GM18511 (cell line): ENCODE data around the gene CMSS1.
A peak's percentile ranks its signal among the peaks of the same experiment; 100 is the strongest.

Experiments
- ATAC-seq: cut with Tn5 transposase; IDR thresholded peaks from one replicate; pipeline ENCODE4 v1.9.1; 2021; ENCODE audit warnings: mild to moderate bottlenecking, moderate library complexity; ENCODE audit not compliant: unreplicated experiment

The CMSS1 gene

DNA sequence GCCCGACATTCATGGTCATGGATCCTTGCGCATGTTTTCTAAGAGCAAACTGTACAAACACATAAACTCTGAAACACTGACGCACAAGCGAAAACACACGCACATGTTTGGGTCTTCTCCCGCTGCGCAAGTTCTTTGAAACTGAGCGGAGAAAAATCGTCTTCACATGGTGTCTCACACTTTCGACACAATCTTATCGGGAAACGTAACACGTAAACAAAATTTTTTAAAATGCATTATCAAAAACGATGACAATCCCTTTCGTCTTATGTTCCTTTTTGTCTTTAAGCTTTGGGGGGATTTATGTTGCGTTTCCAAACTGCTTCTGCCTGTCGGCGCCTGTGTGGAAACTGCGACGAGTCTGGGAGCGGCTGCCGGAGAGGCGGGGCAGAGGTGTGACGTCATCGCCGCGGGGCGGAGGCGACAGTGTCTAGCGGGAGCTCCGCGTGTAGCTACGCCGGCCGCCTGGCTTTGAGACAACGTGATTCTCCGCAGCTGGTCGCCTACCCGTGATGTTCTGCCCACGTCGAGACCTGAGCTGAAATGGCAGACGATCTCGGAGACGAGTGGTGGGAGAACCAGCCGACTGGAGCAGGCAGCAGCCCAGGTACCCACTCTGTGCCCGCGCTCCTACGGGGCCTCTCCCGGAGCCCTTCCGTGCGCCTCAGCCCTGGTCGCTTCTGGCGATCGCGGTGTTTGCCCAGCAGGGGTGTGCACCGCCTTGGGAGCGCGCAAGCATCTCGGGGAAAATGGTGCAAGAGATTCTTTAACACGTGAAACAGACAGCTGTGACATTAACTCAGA lies at the start of gene CMSS1:
CMSS1 (plus strand) TSS at position 426 of the 804 bp plus-strand sequence.
- peak; percentile 98 for ATAC-seq

- ATAC-seq: no peak
Observed at GRCh38 chr3:99768126-99768525, 49.5 kb upstream of the CMSS1 start.

GRCh38 chr3:99768808-99769501 lies 48.7 kb upstream of the CMSS1 start:
- no peak for ATAC-seq

GRCh38 chr3:99772171-99772570 lies 45.5 kb upstream of the CMSS1 start:
- no peak for ATAC-seq

GRCh38 chr3:99772671-99773070 lies 45.0 kb upstream of the CMSS1 start:
- no peak for ATAC-seq

DNA sequence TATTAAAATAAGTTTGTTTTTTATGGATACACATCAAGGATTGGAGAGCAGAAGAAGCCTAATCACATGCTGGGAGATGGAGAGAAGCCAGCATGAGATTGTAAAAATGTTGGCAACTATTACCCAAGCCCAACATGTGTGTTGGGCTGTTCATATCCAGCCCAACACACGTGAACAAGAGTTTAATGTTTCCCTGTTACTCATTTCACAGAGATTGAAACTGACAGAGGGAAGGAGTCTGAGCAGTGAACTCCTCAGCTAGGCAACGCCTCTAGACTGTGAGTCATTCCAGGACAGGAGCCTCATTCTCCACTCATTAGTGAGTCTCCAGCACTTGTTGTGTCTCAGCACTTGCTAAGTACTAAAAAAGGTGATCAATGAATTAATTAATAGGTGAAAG lies 43.2 kb upstream of the CMSS1 start:
- ATAC-seq: peak; percentile 98

GRCh38 chr3:99776516-99777209 lies 41.0 kb upstream of the CMSS1 start:
- ATAC-seq: no peak

DNA sequence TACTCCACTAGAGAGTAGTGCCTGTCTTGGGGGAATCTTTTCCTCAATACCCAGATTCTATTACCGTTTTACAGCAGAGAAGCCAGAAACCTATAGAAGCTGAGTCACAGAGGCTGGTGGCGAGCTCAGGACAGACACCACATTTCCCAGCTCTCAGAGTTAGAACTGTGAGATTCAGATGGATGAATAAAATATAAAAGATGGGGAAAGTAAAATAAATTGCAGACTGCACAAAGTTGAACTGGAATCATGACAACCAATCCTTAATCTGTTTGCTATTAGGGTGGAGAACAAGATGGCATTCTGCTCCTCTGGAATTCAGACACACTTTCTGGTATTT lies 40.5 kb upstream of the CMSS1 start:
- ATAC-seq: no peak

DNA sequence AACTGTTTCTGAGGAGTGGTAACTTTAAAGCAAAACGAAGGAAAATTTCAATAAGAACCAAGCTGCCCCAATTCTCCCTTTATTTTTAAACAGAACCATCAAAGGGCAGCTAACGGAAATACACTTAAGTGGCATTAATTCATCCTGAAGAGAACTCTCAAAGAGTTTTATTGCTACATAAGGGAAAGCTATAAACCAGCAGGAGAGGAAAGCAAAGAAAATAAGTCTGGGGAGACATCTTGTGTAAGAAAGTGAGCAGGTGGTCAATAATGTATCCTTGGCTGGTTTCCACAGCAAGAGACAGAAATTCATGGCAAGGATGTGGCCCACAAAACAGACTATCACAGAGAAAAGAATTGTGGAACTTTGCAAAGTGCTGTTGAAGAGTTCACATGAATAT lies 40.0 kb upstream of the CMSS1 start:
- no peak for ATAC-seq

DNA sequence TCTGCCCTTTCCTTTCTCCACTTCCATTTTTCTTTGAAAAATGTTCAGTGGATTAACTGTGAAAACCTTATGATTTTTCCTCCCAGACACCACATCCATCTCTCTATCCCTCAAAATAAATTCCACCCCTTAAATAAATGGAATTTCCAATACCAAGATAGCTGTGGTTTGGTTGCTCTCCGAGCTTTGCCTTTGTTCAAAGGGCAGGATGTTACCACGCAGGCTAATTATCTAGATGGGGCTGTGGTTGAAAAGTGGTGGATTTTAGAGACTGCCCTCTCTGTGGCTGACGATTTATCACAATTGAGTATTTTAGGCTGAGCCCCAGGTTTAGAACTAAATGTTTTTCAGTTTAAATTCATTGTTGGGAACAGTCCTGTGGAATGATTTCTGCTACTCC lies 36.9 kb upstream of the CMSS1 start:
- ATAC-seq: no peak

- ATAC-seq: no peak
Observed at GRCh38 chr3:99781761-99782160, 35.9 kb upstream of the CMSS1 start.

- ATAC-seq: no peak
Observed at GRCh38 chr3:99783011-99783573, 34.6 kb upstream of the CMSS1 start.

GRCh38 chr3:99789011-99789721 lies 28.5 kb upstream of the CMSS1 start:
- peak; percentile 98 for ATAC-seq

DNA sequence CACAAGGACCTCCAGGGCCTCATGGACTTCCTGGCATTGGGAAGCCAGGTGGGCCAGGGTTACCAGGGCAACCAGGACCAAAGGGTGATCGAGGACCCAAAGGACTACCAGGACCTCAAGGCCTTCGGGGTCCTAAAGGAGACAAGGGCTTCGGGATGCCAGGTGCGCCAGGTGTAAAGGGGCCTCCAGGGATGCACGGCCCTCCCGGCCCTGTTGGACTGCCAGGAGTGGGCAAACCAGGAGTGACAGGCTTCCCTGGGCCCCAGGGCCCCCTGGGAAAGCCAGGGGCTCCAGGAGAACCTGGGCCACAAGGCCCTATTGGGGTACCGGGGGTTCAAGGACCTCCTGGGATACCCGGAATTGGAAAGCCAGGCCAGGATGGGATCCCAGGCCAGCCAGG lies 23.2 kb upstream of the CMSS1 start:
- ATAC-seq: no peak

- no peak for ATAC-seq
Observed at GRCh38 chr3:99795573-99795972, 22.1 kb upstream of the CMSS1 start.

GRCh38 chr3:99799422-99799821 lies 18.2 kb upstream of the CMSS1 start:
- no peak for ATAC-seq

DNA sequence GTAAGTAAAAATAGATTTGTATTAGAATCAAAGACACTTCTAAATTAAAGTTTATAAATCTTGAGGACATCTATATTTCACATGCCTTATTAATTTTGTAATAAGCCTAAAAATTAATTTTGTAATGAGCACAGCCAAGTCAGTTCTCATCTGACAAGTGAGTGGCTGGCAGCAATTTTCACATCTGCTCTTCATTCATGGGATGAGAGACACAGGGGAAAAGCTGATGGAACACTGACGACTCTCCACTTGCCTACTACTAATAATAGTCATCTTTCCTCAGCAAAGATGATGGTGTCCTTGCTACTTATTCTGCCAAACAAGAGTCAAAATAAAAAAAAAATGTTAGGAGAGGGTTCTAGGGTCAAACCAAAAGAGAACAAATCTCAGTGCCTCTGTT lies 14.4 kb upstream of the CMSS1 start:
- ATAC-seq: no peak

GRCh38 chr3:99805160-99805559 lies 12.5 kb upstream of the CMSS1 start:
- no peak for ATAC-seq

DNA sequence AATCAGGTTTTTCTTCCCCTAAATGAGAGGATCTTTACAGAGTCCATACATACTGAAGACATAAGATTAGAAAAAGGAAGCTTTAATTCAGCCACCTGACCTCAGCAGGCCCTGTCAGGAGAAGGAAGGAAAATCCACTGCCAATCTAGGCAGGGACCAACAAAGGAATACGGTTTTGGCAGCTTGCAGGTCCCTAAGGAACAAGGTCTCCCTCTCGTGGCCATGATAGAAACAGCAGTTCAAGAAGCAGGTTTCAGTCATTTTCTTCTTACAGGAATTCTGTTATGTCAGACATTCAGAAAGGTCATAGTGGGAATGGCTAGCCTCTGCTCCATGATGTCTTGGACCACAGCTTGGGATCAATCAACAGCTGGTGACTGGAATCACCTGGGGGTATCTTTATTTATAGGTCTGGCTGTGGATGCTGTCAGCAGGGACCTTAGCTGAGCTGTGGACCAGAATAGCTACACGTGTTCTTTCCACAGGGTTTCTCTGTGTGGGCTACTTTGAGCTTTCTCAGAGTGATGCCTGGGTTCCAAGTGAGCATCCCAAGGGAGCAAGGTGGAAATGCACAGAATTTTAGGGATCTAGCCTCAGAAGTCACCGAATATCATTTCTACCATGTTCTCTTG lies 9.4 kb upstream of the CMSS1 start:
- ATAC-seq: no peak

GRCh38 chr3:99809565-99809964 lies 8.1 kb upstream of the CMSS1 start:
- no peak for ATAC-seq

- no peak for ATAC-seq
Observed at GRCh38 chr3:99810403-99810802, 7.3 kb upstream of the CMSS1 start.
